Ammon's horn (tissue), 1 donor: ENCODE measurements around the gene VSX2.

ENCODE experiments used
- DNase-seq: peaks from one replicate; pipeline ENCODE4 v3.0.0-alpha.2; 2016; ENCODE audit warnings: low spot score

Gene VSX2

GRCh38 chr14:74238974-74239847 is at the start of gene VSX2:
Gene VSX2 (plus strand): TSS chr14:74239449. CDS start chr14:74239562, 113 bp downstream.
- no peak for DNase-seq

- peak; percentile 10 for DNase-seq
Measured at GRCh38 chr14:74190927-74191575, 48.2 kb upstream of the VSX2 start.

- no peak for DNase-seq
Measured at GRCh38 chr14:74194506-74195274, 44.6 kb upstream of the VSX2 start.

GRCh38 chr14:74195623-74196022 is 43.6 kb upstream of the VSX2 start:
- DNase-seq, result no peak

GRCh38 chr14:74198441-74199234 is 40.6 kb upstream of the VSX2 start:
- no peak for DNase-seq

- no peak for DNase-seq
Measured at GRCh38 chr14:74202113-74202512, 37.1 kb upstream of the VSX2 start.

- peak; percentile 51 for DNase-seq
Measured at GRCh38 chr14:74203639-74204038, 35.6 kb upstream of the VSX2 start.

- DNase-seq, result peak; percentile 36
Measured at GRCh38 chr14:74204491-74204890, 34.8 kb upstream of the VSX2 start.

GRCh38 chr14:74205882-74206281 is 33.4 kb upstream of the VSX2 start:
- DNase-seq, result no peak

GRCh38 chr14:74207943-74208342 is 31.3 kb upstream of the VSX2 start:
- no peak for DNase-seq

GRCh38 chr14:74208642-74209041 is 30.6 kb upstream of the VSX2 start:
- no peak for DNase-seq

- no peak for DNase-seq
Measured at GRCh38 chr14:74211945-74212580, 27.2 kb upstream of the VSX2 start.

- DNase-seq, result no peak
Measured at GRCh38 chr14:74213907-74214803, 25.1 kb upstream of the VSX2 start.

- DNase-seq, result no peak
Measured at GRCh38 chr14:74216671-74217070, 22.6 kb upstream of the VSX2 start.

GRCh38 chr14:74217672-74218448 is 21.4 kb upstream of the VSX2 start:
- DNase-seq, result peak; percentile 56

GRCh38 chr14:74218462-74218861 is 20.8 kb upstream of the VSX2 start:
- no peak for DNase-seq

GRCh38 chr14:74219277-74220205 is 19.7 kb upstream of the VSX2 start:
- DNase-seq, result no peak

- no peak for DNase-seq
Measured at GRCh38 chr14:74220991-74221390, 18.3 kb upstream of the VSX2 start.
